OCI-LY1 (cell line): ENCODE results near the gene RNFT2.

ENCODE experiments used
- H2AFZ ChIP-seq: fragments of 200-600 bp; sonication (generic), shearing (Covaris generic); 2 replicates; pipeline ENCODE4 v1.6.0; 2014; ENCODE audit warnings: antibody characterized with exemption, mild to moderate bottlenecking, low read length
- H3F3A ChIP-seq: fragments of 200-600 bp; sonication (generic), shearing (Covaris generic); 2 replicates; pipeline ENCODE4 v1.6.0; 2014; ENCODE audit warnings: mild to moderate bottlenecking, antibody characterized with exemption, low read length, moderate library complexity; ENCODE audit not compliant: insufficient read depth
- H3K27ac ChIP-seq: fragments of 200-600 bp; sonication (generic); 2 replicates; pipeline ENCODE4 v1.5.1; 2014; ENCODE audit warnings: low read length, mixed run types, mild to moderate bottlenecking, low read depth; ENCODE audit not compliant: poor library complexity, severe bottlenecking
- H3K27me3 ChIP-seq: fragments of 200-600 bp; sonication (generic); 2 replicates; pipeline ENCODE4 v1.6.0; 2014; ENCODE audit warnings: antibody characterized with exemption, mild to moderate bottlenecking, low read length, moderate library complexity; ENCODE audit not compliant: insufficient read depth
- H3K36me3 ChIP-seq: fragments of 200-600 bp; sonication (generic); 2 replicates; pipeline ENCODE4 v1.6.1; 2014; ENCODE audit warnings: mild to moderate bottlenecking, antibody characterized with exemption, low read length, moderate library complexity, mixed read lengths; ENCODE audit not compliant: insufficient read depth
- H3K4me1 ChIP-seq: fragments of 200-600 bp; sonication (generic); 2 replicates; pipeline ENCODE4 v1.5.1; 2014; ENCODE audit warnings: mild to moderate bottlenecking, low read length, moderate library complexity; ENCODE audit not compliant: insufficient read depth, severe bottlenecking
- H3K4me2 ChIP-seq: fragments of 200-600 bp; sonication (generic), shearing (Covaris generic); 2 replicates; pipeline ENCODE4 v1.6.1; 2014; ENCODE audit warnings: low read length
- H3K4me3 ChIP-seq: fragments of 200-600 bp; sonication (generic); 2 replicates; pipeline ENCODE4 v1.5.1; 2014; ENCODE audit warnings: low read length, low read depth, mild to moderate bottlenecking, mixed read lengths; ENCODE audit not compliant: poor library complexity, severe bottlenecking
- H3K79me2 ChIP-seq: fragments of 200-600 bp; shearing (Covaris generic); 2 replicates; pipeline ENCODE4 v1.6.1; 2016; ENCODE audit warnings: mixed run types, low read length, mixed read lengths; ENCODE audit not compliant: insufficient read depth
- H3K9ac ChIP-seq: fragments of 200-600 bp; sonication (generic), shearing (Covaris generic); 2 replicates; pipeline ENCODE4 v1.6.1; 2014; ENCODE audit warnings: mild to moderate bottlenecking, low read length, mixed read lengths
- H3K9me2 ChIP-seq: fragments of 200-600 bp; sonication (generic), shearing (Covaris generic); 2 replicates; pipeline ENCODE4 v1.6.1; 2014; ENCODE audit warnings: low read depth, mild to moderate bottlenecking, low read length, mixed read lengths
- H3K9me3 ChIP-seq: fragments of 200-600 bp; shearing (Covaris generic); 2 replicates; pipeline ENCODE4 v1.6.1; 2014; ENCODE audit warnings: low read length, mixed read lengths
- H4K20me1 ChIP-seq: fragments of 200-600 bp; sonication (generic), shearing (Covaris generic); 2 replicates; pipeline ENCODE4 v1.6.0; 2016; ENCODE audit warnings: mild to moderate bottlenecking, low read length; ENCODE audit not compliant: insufficient read depth
- EZH2 ChIP-seq: fragments of 200-600 bp; sonication (generic), shearing (Covaris generic); IDR thresholded peaks from 2 replicates; pipeline ENCODE4 v1.8.0; 2017; ENCODE audit warnings: borderline replicate concordance, mixed run types, mild to moderate bottlenecking, antibody characterized with exemption, low read length, moderate library complexity, mixed read lengths
- TF ChIP-seq, protein P1 (sequence below): fragments of 200-600 bp; sonication (generic), shearing (Covaris generic); IDR thresholded peaks from 2 replicates; pipeline ENCODE4 v1.5.1; 2017; ENCODE audit warnings: mild to moderate bottlenecking, antibody characterized with exemption, low read length, moderate library complexity, mixed read lengths

Gene RNFT2

DNA sequence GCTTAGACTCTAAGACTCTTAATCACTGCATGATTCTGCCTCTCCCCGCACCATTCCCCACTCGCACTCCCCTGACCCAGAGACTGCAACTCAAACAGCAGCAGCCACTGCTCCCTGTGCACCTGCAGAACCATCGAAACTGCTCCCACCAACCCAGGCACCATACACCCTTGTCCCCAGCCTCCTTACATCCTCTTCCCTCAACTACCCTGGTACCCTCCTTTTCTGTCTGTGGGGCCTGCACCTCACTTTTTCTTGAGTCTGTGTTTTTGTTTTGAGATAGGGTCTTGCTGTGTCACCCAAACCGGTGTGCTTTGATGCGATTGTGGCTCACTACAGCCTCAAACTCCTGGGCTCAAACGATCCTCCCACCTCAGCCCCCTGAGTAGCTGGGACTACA, 69.4 kb downstream of the RNFT2 start:
- Histone ChIP-seq H3K9ac (peak overlapping the region; percentile 57), H3K27ac (peak overlapping the region; percentile 100), H3K27me3 (no peaks in the 10 kb centered on the region), H3K79me2 (no peaks in the 10 kb centered on the region), H4K20me1 (no peaks in the 10 kb centered on the region), H3K4me3 (no peak overlapping the region), H3K9me2 (no peaks in the 10 kb centered on the region), H3K36me3 (peaks cover under 1% of the 10 kb centered on the region; the same call in 1 of the 2 replicates), H2AFZ (no peak overlapping the region), H3K4me2 (peak overlapping the region; percentile 22; the same call in 1 of the 2 replicates), H3K9me3 (no peaks in the 10 kb centered on the region), H3F3A (peaks cover 9% of the 10 kb centered on the region; the same call in 1 of the 2 replicates), H3K4me1 (peaks cover 99% of the 10 kb centered on the region)
- TF ChIP-seq, protein P1, sequence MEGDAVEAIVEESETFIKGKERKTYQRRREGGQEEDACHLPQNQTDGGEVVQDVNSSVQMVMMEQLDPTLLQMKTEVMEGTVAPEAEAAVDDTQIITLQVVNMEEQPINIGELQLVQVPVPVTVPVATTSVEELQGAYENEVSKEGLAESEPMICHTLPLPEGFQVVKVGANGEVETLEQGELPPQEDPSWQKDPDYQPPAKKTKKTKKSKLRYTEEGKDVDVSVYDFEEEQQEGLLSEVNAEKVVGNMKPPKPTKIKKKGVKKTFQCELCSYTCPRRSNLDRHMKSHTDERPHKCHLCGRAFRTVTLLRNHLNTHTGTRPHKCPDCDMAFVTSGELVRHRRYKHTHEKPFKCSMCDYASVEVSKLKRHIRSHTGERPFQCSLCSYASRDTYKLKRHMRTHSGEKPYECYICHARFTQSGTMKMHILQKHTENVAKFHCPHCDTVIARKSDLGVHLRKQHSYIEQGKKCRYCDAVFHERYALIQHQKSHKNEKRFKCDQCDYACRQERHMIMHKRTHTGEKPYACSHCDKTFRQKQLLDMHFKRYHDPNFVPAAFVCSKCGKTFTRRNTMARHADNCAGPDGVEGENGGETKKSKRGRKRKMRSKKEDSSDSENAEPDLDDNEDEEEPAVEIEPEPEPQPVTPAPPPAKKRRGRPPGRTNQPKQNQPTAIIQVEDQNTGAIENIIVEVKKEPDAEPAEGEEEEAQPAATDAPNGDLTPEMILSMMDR = no peak

DNA sequence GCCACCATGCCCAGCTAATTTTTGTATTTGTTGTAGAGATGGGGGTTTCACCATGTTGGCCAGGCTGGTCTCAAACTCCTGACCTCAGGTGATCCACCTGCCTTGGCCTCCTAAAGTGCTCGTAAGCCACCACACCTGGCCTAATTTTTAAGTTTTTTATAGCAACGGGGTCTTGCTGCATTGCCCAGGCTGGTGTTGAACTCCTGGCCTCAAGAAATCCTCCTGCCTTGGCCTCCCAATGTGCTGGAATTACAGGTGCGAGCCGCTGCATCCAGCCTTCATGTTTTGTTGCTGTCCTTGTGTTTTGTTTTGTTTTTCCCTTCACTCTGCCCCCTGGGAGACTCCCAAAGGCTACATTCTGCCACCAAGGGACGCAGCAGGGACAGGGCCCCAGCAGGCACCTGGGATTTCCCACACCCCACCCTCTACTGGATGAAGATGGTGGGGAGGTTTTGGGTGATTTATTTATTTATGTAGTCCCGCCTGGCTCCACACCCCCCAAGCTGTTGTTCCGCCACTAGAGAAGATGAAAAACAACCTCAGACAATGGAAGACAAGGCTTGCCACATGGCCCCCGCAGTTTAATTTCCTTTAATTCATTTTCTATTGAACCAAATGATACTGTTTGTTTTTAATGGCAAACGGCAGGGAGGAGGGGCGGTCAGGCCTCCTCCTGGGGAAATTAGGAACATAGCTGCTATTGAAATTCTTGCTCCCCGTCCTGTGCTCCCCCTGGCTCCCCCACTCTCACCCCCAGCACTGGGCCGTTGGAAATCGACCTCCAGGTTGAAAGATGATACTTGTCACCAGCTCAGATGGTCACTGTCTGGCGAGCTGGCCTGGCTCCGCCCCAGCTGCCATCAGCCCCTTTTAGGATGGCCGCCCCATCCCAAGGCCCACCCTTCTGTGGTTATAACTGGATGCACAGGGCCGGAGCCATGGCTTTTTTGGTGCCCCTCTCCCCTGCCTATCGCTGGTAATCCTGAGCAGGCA, 70.3 kb downstream of the RNFT2 start:
- H4K20me1 ChIP-seq = no peaks in the 10 kb centered on the region
- no peaks in the 10 kb centered on the region for H3K9me2 ChIP-seq
- no peaks in the 10 kb centered on the region for H3K36me3 ChIP-seq
- H3K4me1 ChIP-seq = peaks cover 99% of the 10 kb centered on the region
- H3K27ac ChIP-seq = peak overlapping the region; percentile 100
- no peak overlapping the region for H3K4me3 ChIP-seq
- H3K9ac ChIP-seq = peak overlapping the region; percentile 39; the same call in 1 of the 2 replicates
- peaks cover 8% of the 10 kb centered on the region; the same call in 1 of the 2 replicates for H3F3A ChIP-seq
- H3K9me3 ChIP-seq = no peaks in the 10 kb centered on the region
- no peaks in the 10 kb centered on the region for H3K79me2 ChIP-seq
- H3K4me2 ChIP-seq = no peak overlapping the region
- TF ChIP-seq EZH2 = no peak
- TF ChIP-seq, protein P1 = no peak
- H2AFZ ChIP-seq = no peak overlapping the region
- no peaks in the 10 kb centered on the region for H3K27me3 ChIP-seq

DNA sequence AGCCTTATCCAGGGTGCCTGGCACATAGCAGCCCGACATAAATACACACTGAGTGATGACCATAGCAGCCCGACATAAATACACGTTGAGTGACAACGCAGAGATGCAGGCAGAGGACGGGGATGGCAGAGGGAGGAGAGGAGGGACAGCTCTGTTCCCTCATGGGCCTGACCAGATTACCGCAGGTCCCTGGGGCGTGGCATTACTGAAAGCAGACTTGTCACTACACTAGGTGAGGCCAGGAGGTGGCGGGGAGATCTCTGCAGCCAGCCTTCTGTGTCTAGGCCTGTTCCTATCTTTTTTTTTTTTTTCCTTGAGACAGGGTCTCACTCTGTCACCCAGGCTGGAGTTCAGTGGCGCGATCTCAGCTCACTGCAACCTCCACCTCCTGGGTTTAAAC, 74.1 kb downstream of the RNFT2 start:
- no peaks in the 10 kb centered on the region for H3K79me2 ChIP-seq
- peak overlapping the region; percentile 55 for H3K9ac ChIP-seq
- H3K4me1 ChIP-seq = peaks cover 100% of the 10 kb centered on the region
- no peak overlapping the region for H2AFZ ChIP-seq
- no peak for TF ChIP-seq EZH2
- TF ChIP-seq, protein P1 = no peak
- H3K4me2 ChIP-seq = peak overlapping the region; percentile 41
- H3K27ac ChIP-seq = peak overlapping the region; percentile 100
- H3K9me3 ChIP-seq = no peaks in the 10 kb centered on the region
- H3K27me3 ChIP-seq = no peaks in the 10 kb centered on the region
- no peaks in the 10 kb centered on the region for H3K36me3 ChIP-seq
- H3K4me3 ChIP-seq = no peak overlapping the region
- H3K9me2 ChIP-seq = no peaks in the 10 kb centered on the region
- H4K20me1 ChIP-seq = no peaks in the 10 kb centered on the region
- H3F3A ChIP-seq = peaks cover 7% of the 10 kb centered on the region; the same call in 1 of the 2 replicates
